H1 (cell line): ENCODE results near the gene PKIB. TPM values are rescaled to one million over a fixed set of nuclear protein-coding genes. Genes with fewer than 3 reads are reported as not detected.

ENCODE experiments used
- CHD7 ChIP-seq: fragments of 300-600 bp; sonication (generic); IDR thresholded peaks from 2 replicates; pipeline ENCODE4 v1.7.1; 2012; ENCODE audit warnings: low read length, moderate library complexity, mild to moderate bottlenecking, inconsistent platforms; ENCODE audit not compliant: insufficient replicate concordance
- E2F6 ChIP-seq: IDR thresholded peaks from 2 replicates; pipeline ENCODE4 v1.6.1; 2012; ENCODE audit warnings: inconsistent platforms
- RFX5 ChIP-seq: IDR thresholded peaks from 2 replicates; pipeline ENCODE4 v1.6.1; 2011; ENCODE audit warnings: low read depth, low read length, improper control_type of control experiment, borderline replicate concordance
- TAF1 ChIP-seq: IDR thresholded peaks from 2 replicates; pipeline ENCODE4 v1.6.1; 2011; ENCODE audit warnings: mild to moderate bottlenecking, low read depth, low read length
- polyA plus RNA-seq, 7 experiments: library from polyadenylated mRNA; depleted of rRNA in 3 of 7; stranded (reverse) in 5 of 7; unstranded in 2 of 7; fragments of >200 nt in 5 of 7; fragments of 200-250 nt in 2 of 7; gene quantifications; 1 replicate in 5 of 7; 2 replicates in 1 of 7; 4 replicates in 1 of 7; pipeline versions ENCODE4 v1.2.1 to v1.2.3, GENCODE V29; 2011 to 2013; ENCODE audit warnings: missing spikeins in 2 of 7, mixed read lengths in 2 of 7
- total RNA-seq: library from RNA; stranded (reverse); fragmentation: NEBNext Ultra II Directional; extraction: Animal tissue kit (Norgen Biotek cat#: 25700); gene quantifications from 2 replicates; pipeline ENCODE4 v1.2.1, GENCODE V29; 2021

The PKIB gene
- total and polyA plus RNA-seq, 2 of the 8 experiments (the other 6 are each of a cell fraction or from before 2014, with no cell fraction given): 13.5 to 73.3 TPM

- TF ChIP-seq CHD7 (no peak), E2F6 (no peak), TAF1 (no peak), RFX5 (no peak)
Observed at GRCh38 chr6:122651031-122651430, 40.8 kb downstream of the PKIB start (continued).
